Measurements from ENCODE around the gene EFTUD2. TPM values are rescaled to one million over a fixed set of nuclear protein-coding genes. Genes with fewer than 3 reads are reported as not detected.

EFTUD2 gene
- total and polyA plus RNA-seq, 9 of the 15 experiments (the other 6 are each of a cell fraction or from before 2014, with no cell fraction given) = 65.8 to 362 (median 218) TPM

GRCh38 chr17:44904001-44904984 lies 5.0 kb upstream of the EFTUD2 start:
- WGBS (ENCODE audit: insufficient coverage, low coverage, missing lambda C conversion rate) = 81% methylated on average over 35 of the region's 35 CpGs
- Histone ChIP-seq H3K9me1 (ENCODE audit: control insufficient read depth, insufficient read depth, low read length) (peaks cover 7% of the 10 kb centered on the region), H3K4me3 (no peak overlapping the region), H2AFZ (ENCODE audit: low read depth, low read length) (no peak overlapping the region), H3K9me3 (replicated peaks; ENCODE audit: control insufficient read depth, insufficient read depth, low read depth, low read length) (no peaks in the 10 kb centered on the region), H3K79me2 (ENCODE audit: control insufficient read depth, insufficient read depth, low read length) (peaks cover 2% of the 10 kb centered on the region; the same call in 1 of the 3 replicates), H3K4me2 (ENCODE audit: insufficient read depth, low read length) (no peak overlapping the region), H3K27ac (ENCODE audit: extremely low read depth, low read depth, low read length) (no peak overlapping the region), H3K9ac (ENCODE audit: insufficient read depth in 1 of 2, low read depth in 2 of 2, low read length in 2 of 2) (no peak overlapping the region), H3K36me3 (ENCODE audit: control insufficient read depth, insufficient read depth, low read length) (no peaks in the 10 kb centered on the region), H3K4me1 (replicated peaks in 1 of 2; ENCODE audit: control insufficient read depth in 2 of 2, insufficient read depth in 2 of 2, low read length in 2 of 2) (peaks cover 37 to 39% of the 10 kb centered on the region in 2 experiments), H3K27me3 (ENCODE audit: control insufficient read depth in 2 of 2, insufficient read depth in 2 of 2, low read length in 2 of 2) (no peaks in the 10 kb centered on the region), H4K20me1 (replicated peaks; ENCODE audit: control insufficient read depth, insufficient read depth, low read length) (no peaks in the 10 kb centered on the region)
- no peak for ATAC-seq
- no peak for DNase-seq (ENCODE audit: extremely low read depth in 1 of 4, low spot score in 3 of 4)
- in situ Hi-C loops (cut with MboI) = no loop called here
- POLR2A ChIA-PET = interaction anchor here (0.7 to 1.5 kb wide), 3 partner anchors 16 to 199 kb away, joined by 3 to 4 read pairs (median 3); no protein-coding TSS in a partner anchor
- BruUV-seq (replicated peaks) = no TSS peak
- intact Hi-C loops (cut with micrococcal nuclease) = no loop called here
- CTCF ChIA-PET (ENCODE audit: low intra/inter-chr PET ratio) = no interaction called here
- no peak for FAIRE-seq
- TF ChIP-seq GATAD2A (IDR thresholded peaks at IDR 0.05) (no peak), HMBOX1 (IDR thresholded peaks at IDR 0.05) (no peak), MIER1 (IDR thresholded peaks at IDR 0.05; ENCODE audit: low read depth) (no peak), MCM5 (IDR thresholded peaks at IDR 0.05; ENCODE audit: low read depth) (no peak), ZFP91 (CRISPR knock-in tag; IDR thresholded peaks at IDR 0.05) (no peak), SIN3A (IDR thresholded peaks at IDR 0.05; ENCODE audit: borderline replicate concordance in 2 of 2, control insufficient read depth in 1 of 2, low read depth in 2 of 2, low read length in 2 of 2) (no peak), KDM4B (IDR thresholded peaks at IDR 0.05; ENCODE audit: borderline replicate concordance in 2 of 2, low read depth in 1 of 2) (no peak), RBFOX2 (IDR thresholded peaks at IDR 0.05; ENCODE audit: low read depth, low read length) (0 out of 2 replicates have a peak, but pooled peaks have one; percentile 13)

Measured in K562 (cell line).